Karpas-422 (cell line): ENCODE results near the gene CRYBG1. TPM values are rescaled to one million over a fixed set of nuclear protein-coding genes. Genes with fewer than 3 reads are reported as not detected.

ENCODE experiments used
- DNase-seq: peaks from one replicate; pipeline ENCODE4 v3.0.0-alpha.2; 2015
- H2AFZ ChIP-seq: fragments of 200-600 bp; sonication (generic); 2 replicates; pipeline ENCODE4 v1.6.1; 2014; ENCODE audit warnings: antibody characterized with exemption, low read length, mixed read lengths
- H3K27ac ChIP-seq: fragments of 200-600 bp; sonication (generic); 2 replicates; pipeline ENCODE4 v1.5.1; 2014; ENCODE audit warnings: mild to moderate bottlenecking, low read length, moderate library complexity
- H3K27me3 ChIP-seq: fragments of 200-600 bp; sonication (generic); 2 replicates; pipeline ENCODE4 v1.6.1; 2014; ENCODE audit warnings: low read length, mixed read lengths
- H3K36me3 ChIP-seq: fragments of 200-600 bp; sonication (generic); 2 replicates; pipeline ENCODE4 v1.6.1; 2014; ENCODE audit warnings: low read length, mixed read lengths; ENCODE audit not compliant: insufficient read depth
- H3K4me1 ChIP-seq: fragments of 200-600 bp; sonication (generic); 2 replicates; pipeline ENCODE4 v1.6.1; 2014; ENCODE audit warnings: mild to moderate bottlenecking, low read length, mixed read lengths
- H3K4me2 ChIP-seq: fragments of 200-600 bp; sonication (generic); 2 replicates; pipeline ENCODE4 v1.6.1; 2014; ENCODE audit warnings: low read length, low read depth, mild to moderate bottlenecking; ENCODE audit not compliant: poor library complexity, severe bottlenecking
- H3K4me3 ChIP-seq: fragments of 200-600 bp; sonication (generic); 2 replicates; pipeline ENCODE4 v1.5.1; 2014; ENCODE audit warnings: mild to moderate bottlenecking, antibody characterized with exemption, low read length, mixed read lengths
- H3K79me2 ChIP-seq: fragments of 200-600 bp; sonication (generic); 2 replicates; pipeline ENCODE4 v1.6.1; 2014; ENCODE audit warnings: mild to moderate bottlenecking, low read length, mixed read lengths
- H3K9ac ChIP-seq: fragments of 200-600 bp; sonication (generic); 2 replicates; pipeline ENCODE4 v1.6.0; 2014; ENCODE audit warnings: low read length
- H3K9me2 ChIP-seq: fragments of 200-600 bp; sonication (generic), shearing (Covaris generic); replicated peaks from 2 replicates; pipeline ENCODE4 v1.6.0; 2014; ENCODE audit warnings: mild to moderate bottlenecking, low read length, moderate library complexity; ENCODE audit not compliant: insufficient read depth
- H3K9me3 ChIP-seq: fragments of 300-700, 200-600 bp; sonication (generic); 2 replicates; pipeline ENCODE4 v1.6.1; 2014; ENCODE audit warnings: low read length, mixed read lengths
- H4K20me1 ChIP-seq: fragments of 200-600 bp; sonication (generic); 2 replicates; pipeline ENCODE4 v1.6.1; 2014; ENCODE audit warnings: mild to moderate bottlenecking, antibody characterized with exemption, low read length, low read depth; ENCODE audit not compliant: insufficient read depth
- total RNA-seq: library from RNA; depleted of rRNA; stranded (reverse); fragments of >200 nt; shearing (Covaris generic); gene quantifications from 2 replicates; pipeline ENCODE4 v1.2.3, GENCODE V29; 2014; ENCODE audit warnings: low replicate concordance

Gene CRYBG1
- total RNA-seq, 1 experiment from 2014 or later, result 39.3 TPM

GRCh38 chr6:106419900-106420613, 59.5 kb downstream of the CRYBG1 start:
- no peak overlapping the region for H3K9ac ChIP-seq
- no peaks in the 10 kb centered on the region for H3K9me3 ChIP-seq
- 0 out of 2 replicates have a peak, but pooled peaks cover 3% of the 10 kb centered on the region for H3K27me3 ChIP-seq
- H3K27ac ChIP-seq, result no peak overlapping the region
- no peak overlapping the region for H3K4me2 ChIP-seq
- no peak overlapping the region for H2AFZ ChIP-seq
- no peaks in the 10 kb centered on the region for H3K9me2 ChIP-seq
- H3K36me3 ChIP-seq, result no peaks in the 10 kb centered on the region
- no peaks in the 10 kb centered on the region; the same call in 1 of the 2 replicates for H3K4me1 ChIP-seq
- no peaks in the 10 kb centered on the region for H3K79me2 ChIP-seq
- no peak for DNase-seq
- no peak overlapping the region for H3K4me3 ChIP-seq
- H4K20me1 ChIP-seq, result no peaks in the 10 kb centered on the region

GRCh38 chr6:106421496-106421895, 61.0 kb downstream of the CRYBG1 start:
- Histone ChIP-seq H2AFZ (no peak overlapping the region), H3K36me3 (no peaks in the 10 kb centered on the region), H4K20me1 (no peaks in the 10 kb centered on the region), H3K27ac (no peak overlapping the region), H3K79me2 (no peaks in the 10 kb centered on the region), H3K27me3 (0 out of 2 replicates have a peak, but pooled peaks cover 3% of the 10 kb centered on the region), H3K9me2 (no peaks in the 10 kb centered on the region), H3K9ac (no peak overlapping the region), H3K9me3 (no peaks in the 10 kb centered on the region), H3K4me3 (no peak overlapping the region), H3K4me1 (no peaks in the 10 kb centered on the region; the same call in 1 of the 2 replicates), H3K4me2 (no peak overlapping the region)
- DNase-seq, result no peak

GRCh38 chr6:106422534-106422933, 62.0 kb downstream of the CRYBG1 start:
- H2AFZ ChIP-seq, result no peak overlapping the region
- H3K9me2 ChIP-seq, result no peaks in the 10 kb centered on the region
- no peaks in the 10 kb centered on the region for H4K20me1 ChIP-seq
- H3K4me2 ChIP-seq, result no peak overlapping the region
- no peak overlapping the region for H3K4me3 ChIP-seq
- no peak overlapping the region for H3K27ac ChIP-seq
- H3K27me3 ChIP-seq, result 0 out of 2 replicates have a peak, but pooled peaks cover 3% of the 10 kb centered on the region
- DNase-seq, result no peak
- no peaks in the 10 kb centered on the region for H3K36me3 ChIP-seq
- no peaks in the 10 kb centered on the region for H3K79me2 ChIP-seq
- no peaks in the 10 kb centered on the region for H3K4me1 ChIP-seq
- no peak overlapping the region for H3K9ac ChIP-seq
- no peaks in the 10 kb centered on the region for H3K9me3 ChIP-seq

- no peaks in the 10 kb centered on the region for H3K79me2 ChIP-seq
- H3K27me3 ChIP-seq, result 0 out of 2 replicates have a peak, but pooled peaks cover 3% of the 10 kb centered on the region
- H3K4me3 ChIP-seq, result no peak overlapping the region
- H3K9ac ChIP-seq, result no peak overlapping the region
- no peaks in the 10 kb centered on the region for H3K9me3 ChIP-seq
- H3K9me2 ChIP-seq, result no peaks in the 10 kb centered on the region
- no peaks in the 10 kb centered on the region for H3K4me1 ChIP-seq
- H4K20me1 ChIP-seq, result no peaks in the 10 kb centered on the region
- H3K36me3 ChIP-seq, result no peaks in the 10 kb centered on the region
- H3K4me2 ChIP-seq, result no peak overlapping the region
- no peak overlapping the region for H2AFZ ChIP-seq
- no peak overlapping the region for H3K27ac ChIP-seq
- DNase-seq, result no peak
Measured at GRCh38 chr6:106425382-106425781, 64.9 kb downstream of the CRYBG1 start.

- no peak for DNase-seq
- no peaks in the 10 kb centered on the region for H3K36me3 ChIP-seq
- no peak overlapping the region for H3K9ac ChIP-seq
- H3K4me3 ChIP-seq, result no peak overlapping the region
- no peaks in the 10 kb centered on the region for H3K9me2 ChIP-seq
- no peaks in the 10 kb centered on the region for H4K20me1 ChIP-seq
- H3K9me3 ChIP-seq, result no peaks in the 10 kb centered on the region
- H3K27ac ChIP-seq, result no peak overlapping the region
- H3K4me2 ChIP-seq, result no peak overlapping the region
- H2AFZ ChIP-seq, result no peak overlapping the region
- no peaks in the 10 kb centered on the region for H3K79me2 ChIP-seq
- no peaks in the 10 kb centered on the region for H3K27me3 ChIP-seq
- H3K4me1 ChIP-seq, result no peaks in the 10 kb centered on the region
Measured at GRCh38 chr6:106426250-106426970, 65.9 kb downstream of the CRYBG1 start.

- Histone ChIP-seq H3K4me2 (no peak overlapping the region), H3K27me3 (no peaks in the 10 kb centered on the region), H3K4me1 (no peaks in the 10 kb centered on the region), H3K36me3 (no peaks in the 10 kb centered on the region), H2AFZ (no peak overlapping the region), H3K4me3 (no peak overlapping the region), H3K9me2 (no peaks in the 10 kb centered on the region), H3K9ac (no peak overlapping the region), H4K20me1 (no peaks in the 10 kb centered on the region), H3K27ac (no peak overlapping the region), H3K79me2 (no peaks in the 10 kb centered on the region), H3K9me3 (no peaks in the 10 kb centered on the region)
- no peak for DNase-seq
Measured at GRCh38 chr6:106430466-106430865, 69.9 kb downstream of the CRYBG1 start.

- DNase-seq, result no peak
- no peak overlapping the region for H3K9ac ChIP-seq
- no peak overlapping the region for H3K4me2 ChIP-seq
- H3K79me2 ChIP-seq, result no peaks in the 10 kb centered on the region
- no peak overlapping the region for H2AFZ ChIP-seq
- H3K27me3 ChIP-seq, result no peaks in the 10 kb centered on the region
- H3K9me3 ChIP-seq, result no peaks in the 10 kb centered on the region
- H3K27ac ChIP-seq, result no peak overlapping the region
- no peaks in the 10 kb centered on the region for H3K4me1 ChIP-seq
- no peaks in the 10 kb centered on the region for H3K36me3 ChIP-seq
- H3K4me3 ChIP-seq, result no peak overlapping the region
- H3K9me2 ChIP-seq, result no peaks in the 10 kb centered on the region
- no peaks in the 10 kb centered on the region for H4K20me1 ChIP-seq
Measured at GRCh38 chr6:106431405-106431804, 70.9 kb downstream of the CRYBG1 start.

GRCh38 chr6:106431972-106432371, 71.5 kb downstream of the CRYBG1 start:
- Histone ChIP-seq H3K27ac (no peak overlapping the region), H3K79me2 (no peaks in the 10 kb centered on the region), H3K4me3 (no peak overlapping the region), H2AFZ (no peak overlapping the region), H3K4me2 (no peak overlapping the region), H3K27me3 (no peaks in the 10 kb centered on the region), H3K9me3 (no peaks in the 10 kb centered on the region), H3K4me1 (no peaks in the 10 kb centered on the region), H3K9me2 (no peaks in the 10 kb centered on the region), H3K36me3 (no peaks in the 10 kb centered on the region), H3K9ac (no peak overlapping the region), H4K20me1 (no peaks in the 10 kb centered on the region)
- no peak for DNase-seq
